ENCODE measurements around the gene DDAH2.

The DDAH2 gene, protein sequence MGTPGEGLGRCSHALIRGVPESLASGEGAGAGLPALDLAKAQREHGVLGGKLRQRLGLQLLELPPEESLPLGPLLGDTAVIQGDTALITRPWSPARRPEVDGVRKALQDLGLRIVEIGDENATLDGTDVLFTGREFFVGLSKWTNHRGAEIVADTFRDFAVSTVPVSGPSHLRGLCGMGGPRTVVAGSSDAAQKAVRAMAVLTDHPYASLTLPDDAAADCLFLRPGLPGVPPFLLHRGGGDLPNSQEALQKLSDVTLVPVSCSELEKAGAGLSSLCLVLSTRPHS

GRCh38 chr6:31728767-31729514 lies at the start of gene DDAH2:
TSS of gene DDAH2 (minus strand) at chr6:31729299. CDS start at chr6:31729161, 138 bp downstream.
- DNase-seq (ENCODE audit: low spot score), result no peak

- DNase-seq (ENCODE audit: low spot score), result no peak
Observed at GRCh38 chr6:31778193-31778592, 49.1 kb upstream of the DDAH2 start.

DNA sequence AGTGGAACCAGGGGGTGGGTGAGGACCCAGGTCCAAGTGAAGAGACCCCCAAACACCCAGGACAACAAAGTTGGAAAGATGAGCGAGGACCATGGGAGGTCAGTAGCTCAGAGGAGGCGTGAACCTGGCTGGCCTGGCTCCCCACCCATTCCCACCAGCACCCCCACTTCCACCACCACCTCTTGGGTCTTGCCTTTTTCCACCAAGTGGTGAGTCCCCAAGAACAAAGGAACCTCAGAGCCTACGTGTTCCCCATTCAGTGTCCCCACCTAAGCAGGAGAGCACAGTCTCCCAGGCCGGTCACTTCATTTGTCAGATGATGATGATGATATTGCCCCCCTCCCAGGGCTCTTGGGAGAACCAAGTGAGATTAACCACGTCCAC lies 48.6 kb upstream of the DDAH2 start:
- no peak for DNase-seq (ENCODE audit: low spot score)

GRCh38 chr6:31776989-31777666 lies 48.0 kb upstream of the DDAH2 start, which contains the start of gene VWA7:
TSS of gene VWA7 (minus strand) at chr6:31777328. CDS start at chr6:31776779, 549 bp downstream.
- DNase-seq (ENCODE audit: low spot score), result peak; percentile 85

DNA sequence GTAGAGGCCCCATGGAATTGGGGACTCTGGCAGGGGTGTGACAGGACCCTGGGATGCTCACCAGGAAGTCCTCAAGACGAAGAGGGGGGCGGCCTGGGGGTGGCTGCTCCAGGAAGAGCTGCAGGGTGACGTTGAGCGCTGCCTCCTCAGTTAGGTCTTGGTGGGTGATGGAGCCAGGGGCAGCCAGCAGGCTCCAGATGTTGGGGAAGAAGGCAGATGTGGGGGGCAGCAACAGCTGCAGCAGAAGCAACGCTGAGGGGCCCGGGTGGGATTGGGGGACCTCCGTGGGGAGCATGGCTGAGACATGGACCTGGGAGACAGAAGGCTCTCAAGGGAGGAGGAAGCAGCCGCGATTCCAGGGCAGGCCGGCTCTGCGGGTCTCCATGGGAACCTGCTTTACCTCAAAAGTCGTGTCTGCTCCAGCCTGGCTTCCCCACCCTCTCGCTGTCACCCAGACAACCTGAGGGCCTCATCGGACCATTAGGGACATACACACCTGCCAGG lies 47.4 kb upstream of the DDAH2 start:
- DNase-seq (ENCODE audit: low spot score), result no peak

GRCh38 chr6:31775633-31776484 lies 46.8 kb upstream of the DDAH2 start:
- DNase-seq (ENCODE audit: low spot score), result no peak

DNA sequence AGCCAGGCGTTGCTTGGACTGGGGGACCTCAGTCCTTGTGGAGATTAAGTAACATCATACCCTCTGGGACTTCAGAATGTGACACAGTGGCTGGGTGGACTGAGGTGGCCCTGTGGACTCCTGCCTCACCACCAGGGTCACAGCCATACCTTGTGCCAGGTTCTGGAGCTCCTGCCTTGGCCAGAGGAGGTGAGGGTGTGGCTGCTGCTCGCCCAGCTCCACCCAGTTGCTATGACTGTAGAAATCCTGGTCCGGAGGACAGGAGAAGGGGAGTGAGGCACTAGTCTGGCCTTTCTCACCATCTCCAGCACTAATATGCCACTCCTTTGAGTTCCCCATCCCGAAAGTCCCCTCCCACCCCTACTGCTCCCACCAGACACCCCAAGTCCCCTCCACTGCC lies 46.1 kb upstream of the DDAH2 start:
- DNase-seq (ENCODE audit: low spot score), result no peak

DNA sequence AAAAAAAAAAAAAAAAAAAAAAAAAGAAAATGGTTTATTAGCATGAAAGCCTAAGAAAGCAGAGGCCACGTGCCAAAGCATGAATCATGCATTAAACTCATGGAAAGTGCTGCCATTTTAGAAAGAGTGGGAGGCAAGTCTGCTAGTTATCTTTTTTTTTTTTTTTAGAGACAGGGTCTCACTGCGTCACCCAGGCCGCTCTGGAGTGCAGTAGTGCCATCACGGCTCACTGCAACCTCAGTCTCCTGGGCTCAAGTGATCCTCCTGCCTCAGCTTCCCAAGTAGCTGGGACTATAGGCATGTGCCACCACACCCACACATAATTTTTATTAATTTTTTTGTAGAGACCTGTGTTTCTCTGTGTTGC lies 42.9 kb upstream of the DDAH2 start:
- DNase-seq (ENCODE audit: low spot score), result no peak

GRCh38 chr6:31770860-31771259 lies 41.8 kb upstream of the DDAH2 start:
- no peak for DNase-seq (ENCODE audit: low spot score)

DNA sequence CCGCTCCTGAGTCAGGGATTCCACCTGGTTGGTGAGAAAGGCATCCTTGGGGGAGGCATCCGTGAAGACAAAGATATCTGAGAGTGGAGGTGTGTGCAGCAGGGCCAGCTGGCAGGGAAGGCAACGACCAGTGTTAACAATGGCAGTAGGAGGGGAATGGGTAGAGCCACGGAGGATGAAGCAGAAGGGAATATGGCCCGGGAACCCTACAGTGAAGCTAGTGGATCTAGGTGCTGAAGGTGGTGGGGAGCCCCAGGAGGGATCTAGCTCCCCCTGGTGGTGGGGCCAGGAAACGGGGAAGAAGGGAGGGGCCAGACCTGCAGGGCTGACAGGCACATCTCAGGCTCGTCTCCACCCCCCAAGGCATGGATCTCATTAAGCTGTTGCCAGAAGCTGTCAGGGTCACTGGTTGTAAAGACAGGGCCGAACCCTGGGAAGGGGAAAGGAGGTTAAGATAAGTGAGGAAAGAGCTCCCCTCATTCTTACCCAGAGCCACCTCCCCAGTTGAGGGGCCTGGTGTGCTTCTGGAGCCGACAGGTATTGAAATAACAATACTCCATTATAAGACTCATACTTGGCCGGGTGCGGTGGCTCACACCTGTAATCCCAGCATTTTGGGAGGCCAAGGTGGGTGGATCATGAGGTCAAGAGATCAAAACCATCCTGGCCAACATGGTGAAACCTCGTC lies 40.7 kb upstream of the DDAH2 start:
- peak; percentile 92 for DNase-seq (ENCODE audit: low spot score)

GRCh38 chr6:31768363-31769257 lies 39.5 kb upstream of the DDAH2 start:
- no peak for DNase-seq (ENCODE audit: low spot score)

DNA sequence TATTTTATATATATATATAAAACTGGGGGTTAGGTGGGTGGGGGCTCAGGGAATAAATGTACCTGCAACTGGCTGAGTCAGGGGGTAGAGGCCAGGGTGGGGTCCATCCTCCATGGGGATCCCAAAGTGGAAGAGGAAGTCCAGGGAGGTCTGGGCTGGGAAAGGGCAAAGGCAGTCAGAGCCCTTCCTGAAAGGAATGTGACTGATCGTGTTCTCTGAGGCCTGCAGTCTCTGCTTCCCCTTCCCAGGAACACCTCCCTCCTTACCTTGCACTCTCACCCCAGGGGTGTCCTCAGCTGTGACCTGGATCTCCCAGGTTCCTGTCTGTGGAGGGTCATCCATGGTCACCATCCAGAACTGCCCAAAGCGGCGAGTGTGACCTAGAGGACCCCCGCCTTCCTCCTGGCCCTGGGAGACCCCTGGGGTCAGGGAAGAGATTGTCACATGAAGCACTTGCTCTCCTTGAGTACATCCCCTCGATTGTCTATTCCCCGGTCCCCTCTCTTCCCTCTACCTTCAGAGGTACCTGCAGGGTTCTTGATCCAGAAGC lies 38.1 kb upstream of the DDAH2 start:
- no peak for DNase-seq (ENCODE audit: low spot score)

DNA sequence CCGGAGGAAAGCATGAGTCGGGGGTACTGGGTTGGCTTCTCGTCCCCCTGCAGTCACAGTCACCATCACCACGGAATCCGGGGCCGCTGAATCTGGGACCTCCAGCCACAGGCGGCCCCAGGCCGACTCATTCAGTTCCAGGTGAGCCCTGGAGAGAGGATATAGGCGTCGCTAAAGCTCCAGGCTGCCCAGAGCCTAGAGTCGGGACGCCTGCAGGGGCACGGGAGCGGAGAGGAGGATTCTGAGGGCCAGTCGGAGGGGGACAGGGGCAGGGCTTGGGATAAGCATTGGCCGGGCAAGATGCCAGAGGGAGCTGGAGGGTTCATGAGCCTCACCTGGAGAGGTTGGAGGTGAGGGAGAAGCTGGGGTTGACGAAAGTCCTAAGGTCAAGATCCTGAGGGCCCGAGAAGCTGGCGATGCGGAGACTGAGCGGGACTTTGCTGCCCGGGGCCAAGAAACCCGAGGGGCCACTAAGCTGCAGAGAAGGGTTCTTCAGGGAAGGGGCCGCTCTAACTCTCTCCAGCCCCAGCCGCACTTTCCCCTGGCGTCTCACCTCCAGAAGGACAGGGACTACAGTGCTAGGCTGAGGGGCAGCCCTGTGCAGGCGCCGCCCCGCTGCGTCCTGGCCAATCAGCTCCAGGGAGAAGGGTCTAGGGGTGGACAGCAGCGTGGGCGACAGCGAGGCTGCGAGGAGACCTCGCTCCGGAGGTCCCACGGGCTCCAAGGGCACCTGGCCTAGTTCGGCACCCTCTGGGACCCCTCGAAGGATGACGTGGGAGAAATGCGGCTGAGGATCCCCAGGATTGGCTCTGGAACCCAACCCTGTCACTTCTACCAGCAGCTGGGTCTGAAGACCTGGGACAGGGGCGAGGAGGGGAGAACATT lies 37.1 kb upstream of the DDAH2 start:
- DNase-seq (ENCODE audit: low spot score), result peak; percentile 33

DNA sequence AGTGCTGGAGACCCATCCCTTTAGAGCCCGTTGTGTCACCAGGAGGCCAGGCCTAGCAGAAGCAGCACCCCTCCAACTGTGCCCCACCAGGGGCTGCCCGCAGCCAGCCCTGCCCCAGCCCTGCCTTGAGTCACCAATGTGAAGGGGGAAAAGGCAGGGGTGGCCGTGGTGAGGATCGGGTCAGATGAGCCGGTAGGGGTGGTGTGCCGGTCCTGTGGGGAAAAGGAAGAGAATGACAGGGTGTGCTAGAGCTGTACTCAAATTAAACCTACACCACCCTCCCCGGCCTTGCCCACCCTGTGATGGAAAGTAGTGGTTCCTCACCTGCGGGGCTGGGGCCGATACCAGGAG lies 36.4 kb upstream of the DDAH2 start:
- DNase-seq (ENCODE audit: low spot score), result no peak

DNA sequence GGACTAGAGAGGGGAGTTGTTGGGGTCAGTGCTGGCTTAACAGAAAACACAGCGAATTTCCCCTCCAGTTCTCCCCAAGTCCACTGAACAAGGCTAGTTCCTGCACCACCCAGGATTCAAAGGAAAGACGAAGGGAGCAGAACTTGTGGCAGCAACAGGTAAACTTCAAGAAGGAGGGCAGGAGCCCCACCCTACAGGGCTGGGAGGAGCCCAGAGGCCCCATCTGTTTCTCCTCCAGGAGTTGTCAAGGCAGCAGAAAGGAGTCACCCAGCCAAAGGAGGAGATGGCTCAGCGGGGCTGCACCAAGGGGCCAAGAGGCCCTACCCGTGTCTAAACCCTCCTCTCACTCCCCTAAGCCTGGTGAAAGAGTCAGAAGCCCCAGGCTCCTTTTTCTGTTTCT lies 35.1 kb upstream of the DDAH2 start:
- no peak for DNase-seq (ENCODE audit: low spot score)

DNA sequence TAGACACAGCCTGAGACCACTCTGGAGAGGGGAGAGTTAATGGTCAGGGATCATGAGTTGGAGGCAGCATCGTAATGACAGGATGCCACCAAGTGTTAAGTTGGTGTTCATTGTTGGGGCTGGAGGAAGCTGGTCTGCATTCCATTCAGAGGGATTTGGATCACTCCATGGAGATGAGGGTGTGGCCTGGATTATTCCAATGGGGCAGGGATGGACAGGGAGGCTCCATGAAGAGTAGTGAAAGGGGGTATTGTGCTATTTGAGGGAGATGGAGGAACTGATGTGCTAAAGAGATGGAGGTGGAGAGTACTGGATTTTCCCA lies 34.5 kb upstream of the DDAH2 start:
- DNase-seq (ENCODE audit: low spot score), result peak; percentile 93

- no peak for DNase-seq (ENCODE audit: low spot score)
Observed at GRCh38 chr6:31762878-31763618, 33.9 kb upstream of the DDAH2 start.

DNA sequence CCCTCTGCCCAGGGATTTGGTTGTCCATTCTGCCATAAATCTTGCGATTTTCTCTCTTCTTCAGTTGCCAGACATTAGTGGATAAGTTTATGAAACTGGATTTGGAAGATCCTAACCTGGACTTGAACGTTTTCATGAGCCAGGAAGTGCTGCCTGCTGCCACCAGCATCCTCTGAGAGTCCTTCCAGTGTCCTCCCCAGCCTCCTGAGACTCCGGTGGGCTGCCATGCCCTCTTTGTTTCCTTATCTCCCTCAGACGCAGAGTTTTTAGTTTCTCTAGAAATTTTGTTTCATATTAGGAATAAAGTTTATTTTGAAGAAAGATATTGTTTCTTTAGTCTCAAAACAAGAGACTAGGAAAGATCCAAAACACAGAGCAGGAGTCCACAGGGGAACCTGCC lies 33.3 kb upstream of the DDAH2 start, which contains the start of gene SAPCD1:
SAPCD1 (plus strand) TSS at position 301 of the 400 bp plus-strand sequence. CDS start 399 bp downstream, outside the sequence.
- no peak for DNase-seq (ENCODE audit: low spot score)
